ENCODE results near the gene SV2C. TPM values are rescaled to one million over a fixed set of nuclear protein-coding genes. Genes with fewer than 3 reads are reported as not detected.

SV2C gene
- total and polyA plus RNA-seq, 2 of the 13 experiments (the other 11 are each of a cell fraction or from before 2014, with no cell fraction given), result not detected

DNA sequence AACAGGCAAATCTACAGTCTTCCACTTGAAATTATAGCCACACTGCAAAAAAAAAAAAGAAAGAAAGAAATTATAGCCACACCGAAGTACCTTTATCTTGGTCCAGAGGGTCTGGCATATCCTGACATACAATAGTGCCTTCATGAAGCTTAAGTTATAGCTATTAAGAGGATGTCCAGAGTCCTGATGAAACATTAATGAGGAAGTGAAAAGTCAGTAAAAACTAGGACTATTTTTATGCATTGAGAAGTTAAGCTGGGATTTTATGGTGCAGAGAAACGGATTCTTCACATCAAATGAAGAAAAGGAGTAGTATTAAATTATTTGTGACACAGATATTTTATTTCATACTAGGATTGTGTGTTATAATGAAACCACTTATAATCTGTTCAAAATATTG, 123.9 kb downstream of the SV2C start:
- no peaks in the 10 kb centered on the region for H4K20me1 ChIP-seq (ENCODE audit: insufficient read depth, low read length)
- CTCF ChIA-PET (ENCODE audit: low intra/inter-chr PET ratio, low total read pairs), result no interaction called here
- no peak overlapping the region for H3K9ac ChIP-seq (ENCODE audit: insufficient read depth, low read depth, low read length)
- H3K36me3 ChIP-seq (replicated peaks in 1 of 2; ENCODE audit: control insufficient read depth in 1 of 2, insufficient read depth in 2 of 2, low read length in 2 of 2), result no peaks in the 10 kb centered on the region
- H3K9me3 ChIP-seq (ENCODE audit: low read length), result no peaks in the 10 kb centered on the region
- ATAC-seq (no peak), DNase-seq (ENCODE audit: low spot score) (no peak), FAIRE-seq (no peak)
- H3K4me1 ChIP-seq (ENCODE audit: insufficient read depth, low read length), result 0 out of 2 replicates have a peak, but pooled peaks cover 6% of the 10 kb centered on the region
- no peak overlapping the region for H3K4me3 ChIP-seq (replicated peaks in 1 of 3; ENCODE audit: insufficient read depth in 1 of 3, low read depth in 2 of 3, low read length in 3 of 3)
- in situ Hi-C loops (cut with HindIII; ENCODE audit: extremely low pct_ligation_motif_present, low pct_unique_long_range_greater_than_20kb) (no loop called here), intact Hi-C loops (cut with micrococcal nuclease; ENCODE audit: unreplicated experiment) (no loop called here)
- POLR2A ChIA-PET, result no interaction called here
- no peaks in the 10 kb centered on the region for H3K27me3 ChIP-seq (ENCODE audit: control insufficient read depth in 1 of 2, insufficient read depth in 2 of 2, low read length in 2 of 2)
- H2AFZ ChIP-seq (ENCODE audit: low read length), result no peak overlapping the region
- H3K79me2 ChIP-seq (ENCODE audit: insufficient read depth, low read length), result no peaks in the 10 kb centered on the region
- no peak overlapping the region for H3K4me2 ChIP-seq (ENCODE audit: low read depth, low read length)
- WGBS (ENCODE audit: low lambda C conversion rate), result 18% methylated on average over 2 of the region's 2 CpGs
- TF ChIP-seq ZNF160 (CRISPR knock-in tag; IDR thresholded peaks at IDR 0.05) (no peak), DPF2 (CRISPR knock-in tag; IDR thresholded peaks at IDR 0.05; ENCODE audit: borderline replicate concordance, low read depth) (no peak), REXO4 (CRISPR knock-in tag; IDR thresholded peaks at IDR 0.05; ENCODE audit: borderline replicate concordance) (no peak), AHR (CRISPR knock-in tag; IDR thresholded peaks at IDR 0.05) (no peak), FOXK2 (IDR thresholded peaks at IDR 0.05) (no peak), SMAD9 (CRISPR knock-in tag; IDR thresholded peaks at IDR 0.05) (no peak), MTF2 (CRISPR knock-in tag; IDR thresholded peaks at IDR 0.05; ENCODE audit: borderline replicate concordance) (no peak), ZNF124 (CRISPR knock-in tag; IDR thresholded peaks at IDR 0.05) (no peak), PRMT3 (CRISPR knock-in tag; IDR thresholded peaks at IDR 0.05; ENCODE audit: borderline replicate concordance, low read depth) (no peak), RAD21 (CRISPR knock-in tag; IDR thresholded peaks at IDR 0.05) (no peak)
- TF ChIP-seq, protein P1, sequence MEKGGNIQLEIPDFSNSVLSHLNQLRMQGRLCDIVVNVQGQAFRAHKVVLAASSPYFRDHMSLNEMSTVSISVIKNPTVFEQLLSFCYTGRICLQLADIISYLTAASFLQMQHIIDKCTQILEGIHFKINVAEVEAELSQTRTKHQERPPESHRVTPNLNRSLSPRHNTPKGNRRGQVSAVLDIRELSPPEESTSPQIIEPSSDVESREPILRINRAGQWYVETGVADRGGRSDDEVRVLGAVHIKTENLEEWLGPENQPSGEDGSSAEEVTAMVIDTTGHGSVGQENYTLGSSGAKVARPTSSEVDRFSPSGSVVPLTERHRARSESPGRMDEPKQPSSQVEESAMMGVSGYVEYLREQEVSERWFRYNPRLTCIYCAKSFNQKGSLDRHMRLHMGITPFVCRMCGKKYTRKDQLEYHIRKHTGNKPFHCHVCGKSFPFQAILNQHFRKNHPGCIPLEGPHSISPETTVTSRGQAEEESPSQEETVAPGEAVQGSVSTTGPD (CRISPR knock-in tag; IDR thresholded peaks at IDR 0.05), result no peak
- TF ChIP-seq, protein P2, sequence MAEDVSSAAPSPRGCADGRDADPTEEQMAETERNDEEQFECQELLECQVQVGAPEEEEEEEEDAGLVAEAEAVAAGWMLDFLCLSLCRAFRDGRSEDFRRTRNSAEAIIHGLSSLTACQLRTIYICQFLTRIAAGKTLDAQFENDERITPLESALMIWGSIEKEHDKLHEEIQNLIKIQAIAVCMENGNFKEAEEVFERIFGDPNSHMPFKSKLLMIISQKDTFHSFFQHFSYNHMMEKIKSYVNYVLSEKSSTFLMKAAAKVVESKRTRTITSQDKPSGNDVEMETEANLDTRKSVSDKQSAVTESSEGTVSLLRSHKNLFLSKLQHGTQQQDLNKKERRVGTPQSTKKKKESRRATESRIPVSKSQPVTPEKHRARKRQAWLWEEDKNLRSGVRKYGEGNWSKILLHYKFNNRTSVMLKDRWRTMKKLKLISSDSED (CRISPR knock-in tag; IDR thresholded peaks at IDR 0.05), result no peak
- TF ChIP-seq, protein P3, sequence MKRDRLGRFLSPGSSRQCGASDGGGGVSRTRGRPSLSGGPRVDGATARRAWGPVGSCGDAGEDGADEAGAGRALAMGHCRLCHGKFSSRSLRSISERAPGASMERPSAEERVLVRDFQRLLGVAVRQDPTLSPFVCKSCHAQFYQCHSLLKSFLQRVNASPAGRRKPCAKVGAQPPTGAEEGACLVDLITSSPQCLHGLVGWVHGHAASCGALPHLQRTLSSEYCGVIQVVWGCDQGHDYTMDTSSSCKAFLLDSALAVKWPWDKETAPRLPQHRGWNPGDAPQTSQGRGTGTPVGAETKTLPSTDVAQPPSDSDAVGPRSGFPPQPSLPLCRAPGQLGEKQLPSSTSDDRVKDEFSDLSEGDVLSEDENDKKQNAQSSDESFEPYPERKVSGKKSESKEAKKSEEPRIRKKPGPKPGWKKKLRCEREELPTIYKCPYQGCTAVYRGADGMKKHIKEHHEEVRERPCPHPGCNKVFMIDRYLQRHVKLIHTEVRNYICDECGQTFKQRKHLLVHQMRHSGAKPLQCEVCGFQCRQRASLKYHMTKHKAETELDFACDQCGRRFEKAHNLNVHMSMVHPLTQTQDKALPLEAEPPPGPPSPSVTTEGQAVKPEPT (CRISPR knock-in tag; IDR thresholded peaks at IDR 0.05; ENCODE audit: low read depth), result no peak
- TF ChIP-seq, protein P4, sequence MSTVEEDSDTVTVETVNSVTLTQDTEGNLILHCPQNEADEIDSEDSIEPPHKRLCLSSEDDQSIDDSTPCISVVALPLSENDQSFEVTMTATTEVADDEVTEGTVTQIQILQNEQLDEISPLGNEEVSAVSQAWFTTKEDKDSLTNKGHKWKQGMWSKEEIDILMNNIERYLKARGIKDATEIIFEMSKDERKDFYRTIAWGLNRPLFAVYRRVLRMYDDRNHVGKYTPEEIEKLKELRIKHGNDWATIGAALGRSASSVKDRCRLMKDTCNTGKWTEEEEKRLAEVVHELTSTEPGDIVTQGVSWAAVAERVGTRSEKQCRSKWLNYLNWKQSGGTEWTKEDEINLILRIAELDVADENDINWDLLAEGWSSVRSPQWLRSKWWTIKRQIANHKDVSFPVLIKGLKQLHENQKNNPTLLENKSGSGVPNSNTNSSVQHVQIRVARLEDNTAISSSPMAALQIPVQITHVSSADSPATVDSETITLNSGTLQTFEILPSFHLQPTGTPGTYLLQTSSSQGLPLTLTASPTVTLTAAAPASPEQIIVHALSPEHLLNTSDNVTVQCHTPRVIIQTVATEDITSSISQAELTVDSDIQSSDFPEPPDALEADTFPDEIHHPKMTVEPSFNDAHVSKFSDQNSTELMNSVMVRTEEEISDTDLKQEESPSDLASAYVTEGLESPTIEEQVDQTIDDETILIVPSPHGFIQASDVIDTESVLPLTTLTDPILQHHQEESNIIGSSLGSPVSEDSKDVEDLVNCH (CRISPR knock-in tag; IDR thresholded peaks at IDR 0.05), result no peak
- TF ChIP-seq, protein P5, sequence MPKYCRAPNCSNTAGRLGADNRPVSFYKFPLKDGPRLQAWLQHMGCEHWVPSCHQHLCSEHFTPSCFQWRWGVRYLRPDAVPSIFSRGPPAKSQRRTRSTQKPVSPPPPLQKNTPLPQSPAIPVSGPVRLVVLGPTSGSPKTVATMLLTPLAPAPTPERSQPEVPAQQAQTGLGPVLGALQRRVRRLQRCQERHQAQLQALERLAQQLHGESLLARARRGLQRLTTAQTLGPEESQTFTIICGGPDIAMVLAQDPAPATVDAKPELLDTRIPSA (CRISPR knock-in tag; IDR thresholded peaks at IDR 0.05; ENCODE audit: borderline replicate concordance), result no peak
- BruUV-seq (replicated peaks), result no TSS peak
- H3K27ac ChIP-seq (ENCODE audit: extremely low read length, insufficient read depth, low read length), result no peak overlapping the region
